NCI-H748 (cell line): Measurements from ENCODE around the gene CDH4.

Source experiments
- DNase-seq: peaks from one replicate; lab custom pipeline; 2025; ENCODE audit not compliant: unreplicated experiment; lab: John Stamatoyannopoulos, UW

CDH4 gene

DNA sequence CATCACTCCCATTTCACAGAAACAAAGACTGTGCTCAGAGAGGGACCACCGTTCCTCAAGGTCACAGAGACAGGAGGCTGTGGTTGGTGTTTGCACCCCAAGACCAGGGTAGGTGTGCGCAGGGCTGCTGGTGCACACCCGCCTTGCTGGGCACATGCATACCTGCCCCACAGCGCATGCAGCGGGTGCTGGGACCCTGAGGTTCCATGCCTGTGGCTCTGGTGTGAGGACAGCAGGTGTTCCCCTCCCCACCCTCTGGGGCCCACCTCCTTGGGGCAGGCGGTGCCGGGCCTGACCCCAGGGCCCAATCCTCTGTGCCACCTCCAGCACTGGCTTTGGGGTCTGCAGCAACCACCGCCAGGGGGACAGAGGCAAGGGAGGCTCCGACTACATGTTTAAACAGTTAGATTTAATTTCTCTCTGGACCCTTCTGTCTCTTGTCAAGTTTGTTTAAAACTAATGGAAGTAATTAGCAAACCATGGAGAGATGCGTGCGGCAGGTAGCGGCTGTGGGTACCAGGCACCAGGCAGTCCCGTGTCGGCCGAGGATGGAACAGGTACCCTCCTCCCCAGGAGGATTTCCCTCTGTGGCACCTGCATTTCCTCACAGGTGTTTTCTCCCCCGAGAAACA, 485.9 kb downstream of the CDH4 start:
- no peak for DNase-seq

GRCh38 chr20:61738601-61739069, 486.6 kb downstream of the CDH4 start:
- no peak for DNase-seq

DNA sequence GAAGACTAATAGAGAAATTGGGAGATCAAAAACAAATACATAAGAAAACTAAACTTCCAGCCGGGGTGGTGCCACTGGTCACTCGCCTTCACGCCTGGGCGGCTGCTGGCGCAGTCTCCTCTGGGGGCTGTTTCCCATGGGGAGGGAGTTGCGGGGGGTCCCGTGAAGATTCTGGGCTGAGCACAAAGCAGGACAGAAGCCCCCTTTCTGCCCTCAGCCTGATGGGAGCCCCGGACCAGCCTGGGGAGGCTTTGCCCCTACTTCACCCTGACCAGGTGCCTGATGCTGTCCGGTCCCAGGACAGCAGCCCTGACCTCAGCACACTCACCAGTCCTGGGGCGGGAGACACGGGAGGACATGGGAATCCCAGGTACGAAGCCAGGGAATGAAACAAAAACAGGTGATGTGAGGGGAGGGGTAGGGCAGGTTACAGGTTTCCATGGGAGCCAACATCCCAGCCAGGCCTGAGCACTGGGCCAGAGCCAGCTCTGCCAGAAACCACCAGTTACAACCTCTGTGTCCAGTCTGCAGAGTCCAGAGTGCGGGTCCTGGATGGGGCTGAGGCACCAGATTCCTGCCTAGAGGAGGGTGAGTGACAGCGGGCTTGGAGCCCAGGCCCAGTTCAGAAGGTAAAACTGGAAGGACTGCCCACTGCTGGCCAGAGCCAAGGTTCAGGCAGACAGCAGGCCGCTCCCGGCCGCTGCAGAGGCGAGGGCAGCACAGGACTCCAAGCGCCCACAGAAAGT, 487.2 kb downstream of the CDH4 start:
- no peak for DNase-seq

- DNase-seq = no peak
Observed at GRCh38 chr20:61739832-61740118, 487.7 kb downstream of the CDH4 start.

DNA sequence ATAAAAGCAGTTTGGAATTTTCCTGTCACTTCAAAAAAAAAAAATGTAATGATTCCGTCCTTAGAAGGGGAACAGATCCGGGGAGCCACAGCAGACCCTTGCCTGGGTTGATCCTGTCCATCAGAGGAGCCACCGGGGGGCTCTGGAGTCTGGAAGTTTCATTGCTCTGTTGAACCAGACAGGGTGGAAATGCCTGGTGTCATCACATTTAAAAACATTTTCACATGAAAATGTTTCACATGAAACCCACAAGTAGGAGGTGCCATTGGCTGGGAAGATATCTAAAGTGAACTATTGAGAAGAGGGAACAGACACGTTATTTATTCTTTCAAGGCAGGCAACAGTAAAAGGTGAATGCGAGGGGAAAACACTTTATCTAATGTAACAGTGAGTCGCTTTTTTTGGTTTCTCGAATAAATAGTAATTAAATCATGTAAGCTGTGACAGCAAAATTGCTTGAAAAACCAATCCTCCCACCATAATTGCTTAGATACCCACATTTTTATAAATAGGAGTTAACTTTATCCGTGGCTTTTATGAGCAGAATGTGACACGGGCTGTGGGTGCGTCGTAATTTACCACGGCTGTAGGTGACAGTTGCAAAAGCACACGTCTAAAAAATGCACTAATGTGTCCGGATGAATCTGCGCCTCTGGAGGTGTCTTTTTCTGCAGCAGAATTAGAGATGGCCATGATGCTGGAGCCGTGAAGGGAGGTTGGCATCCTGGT, 490.2 kb downstream of the CDH4 start:
- DNase-seq = no peak

DNA sequence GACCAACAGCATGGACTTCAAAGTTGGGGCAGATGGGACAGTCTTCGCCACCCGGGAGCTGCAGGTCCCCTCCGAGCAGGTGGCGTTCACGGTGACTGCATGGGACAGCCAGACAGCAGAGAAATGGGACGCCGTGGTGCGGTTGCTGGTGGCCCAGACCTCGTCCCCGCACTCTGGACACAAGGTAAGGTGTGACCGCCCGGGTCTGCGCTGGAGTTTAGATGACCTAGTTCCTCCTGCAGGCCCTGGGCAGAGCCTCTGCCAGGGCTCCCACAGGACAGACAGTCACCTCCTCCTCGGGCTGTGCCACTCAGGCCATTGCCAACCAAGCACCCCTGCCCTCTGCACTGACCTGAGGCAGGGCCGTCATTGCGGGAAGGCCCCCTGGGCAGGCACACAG, 491.5 kb downstream of the CDH4 start:
- no peak for DNase-seq

DNA sequence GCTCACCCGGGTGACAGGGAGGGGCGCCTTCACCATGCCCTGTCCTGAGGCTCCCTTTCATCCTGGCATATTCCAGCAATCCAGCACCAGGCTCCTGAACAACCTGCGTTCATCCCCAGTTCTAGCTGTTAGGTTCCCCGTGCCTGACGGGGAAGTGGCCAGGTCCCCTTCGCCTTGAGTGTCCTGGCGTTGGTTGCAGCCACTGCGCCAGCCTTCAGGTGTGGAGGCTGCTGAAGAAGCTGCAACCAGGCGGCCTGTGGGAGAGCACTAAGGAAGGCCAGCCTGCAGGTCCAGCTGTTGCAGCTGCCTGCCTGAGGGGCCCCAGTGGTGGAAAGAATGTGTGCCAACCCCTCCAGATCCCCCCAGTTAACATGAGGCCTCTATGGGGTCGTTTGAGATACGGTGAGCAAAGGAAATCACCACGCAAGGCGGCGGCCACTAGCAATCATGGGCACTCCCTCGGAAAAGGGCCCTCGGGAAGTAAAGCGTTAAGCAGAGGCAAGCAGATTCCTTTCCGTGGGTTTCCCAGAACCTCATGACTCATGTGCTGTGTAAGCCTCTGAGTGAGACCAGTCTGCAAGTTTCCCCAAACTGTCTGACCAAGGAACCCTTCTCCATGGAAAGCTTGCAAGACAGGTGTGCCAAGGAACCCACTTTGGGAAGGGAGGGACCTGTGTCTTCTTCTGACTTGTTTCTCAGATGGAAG, 492.8 kb downstream of the CDH4 start:
- no peak for DNase-seq

- DNase-seq = no peak
Observed at GRCh38 chr20:61745397-61746146, 493.5 kb downstream of the CDH4 start.

DNA sequence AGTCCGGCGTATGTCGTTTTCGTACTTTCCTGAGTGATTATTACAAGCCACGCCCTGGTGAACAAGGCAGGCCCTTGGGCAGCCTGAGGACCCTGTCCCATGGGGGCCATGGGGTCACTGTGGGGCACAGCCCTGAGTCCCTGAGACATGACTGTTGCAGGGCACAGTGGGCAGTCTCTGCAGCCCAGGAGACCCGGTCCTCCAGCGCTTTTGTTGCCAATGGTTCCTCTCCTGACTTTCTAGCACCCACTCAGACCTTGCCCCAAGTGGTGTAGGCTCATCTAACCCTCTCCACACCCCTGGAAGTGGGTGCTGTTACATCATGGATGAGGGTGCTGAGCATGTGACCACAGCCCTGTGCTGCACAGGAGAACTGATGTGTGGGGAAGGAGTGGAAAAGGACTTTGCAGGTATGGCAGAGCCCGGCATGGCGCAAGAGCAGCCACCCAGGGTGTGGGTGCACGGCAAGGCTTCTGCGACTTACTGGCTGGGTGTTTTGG, 494.1 kb downstream of the CDH4 start:
- no peak for DNase-seq

DNA sequence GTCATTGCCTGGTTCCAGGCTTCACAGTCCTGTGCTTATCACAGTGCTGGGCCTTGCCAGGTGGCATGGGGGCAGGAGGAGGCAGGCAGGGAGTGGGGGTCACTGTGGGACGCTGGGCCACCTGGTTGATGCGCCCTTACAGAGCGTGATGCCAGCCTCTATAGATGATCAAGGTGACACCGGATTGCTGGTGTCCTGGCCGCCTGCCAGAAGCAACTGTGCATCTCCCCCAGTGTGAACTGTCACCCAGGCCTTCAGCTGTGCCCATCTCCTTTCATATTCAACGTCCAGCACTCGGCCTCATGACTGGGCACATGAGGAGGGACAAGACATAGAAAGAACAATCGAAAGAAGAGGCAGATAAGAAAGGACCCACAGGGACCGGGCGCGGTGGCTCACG, 494.7 kb downstream of the CDH4 start:
- DNase-seq = no peak

GRCh38 chr20:61748376-61748775, 496.3 kb downstream of the CDH4 start:
- DNase-seq = no peak

GRCh38 chr20:61749406-61750075, 497.5 kb downstream of the CDH4 start:
- no peak for DNase-seq

- no peak for DNase-seq
Observed at GRCh38 chr20:61750093-61750492, 498.0 kb downstream of the CDH4 start.

GRCh38 chr20:61752576-61752975, 500.5 kb downstream of the CDH4 start:
- no peak for DNase-seq

GRCh38 chr20:61753316-61753942, 501.4 kb downstream of the CDH4 start:
- no peak for DNase-seq

DNA sequence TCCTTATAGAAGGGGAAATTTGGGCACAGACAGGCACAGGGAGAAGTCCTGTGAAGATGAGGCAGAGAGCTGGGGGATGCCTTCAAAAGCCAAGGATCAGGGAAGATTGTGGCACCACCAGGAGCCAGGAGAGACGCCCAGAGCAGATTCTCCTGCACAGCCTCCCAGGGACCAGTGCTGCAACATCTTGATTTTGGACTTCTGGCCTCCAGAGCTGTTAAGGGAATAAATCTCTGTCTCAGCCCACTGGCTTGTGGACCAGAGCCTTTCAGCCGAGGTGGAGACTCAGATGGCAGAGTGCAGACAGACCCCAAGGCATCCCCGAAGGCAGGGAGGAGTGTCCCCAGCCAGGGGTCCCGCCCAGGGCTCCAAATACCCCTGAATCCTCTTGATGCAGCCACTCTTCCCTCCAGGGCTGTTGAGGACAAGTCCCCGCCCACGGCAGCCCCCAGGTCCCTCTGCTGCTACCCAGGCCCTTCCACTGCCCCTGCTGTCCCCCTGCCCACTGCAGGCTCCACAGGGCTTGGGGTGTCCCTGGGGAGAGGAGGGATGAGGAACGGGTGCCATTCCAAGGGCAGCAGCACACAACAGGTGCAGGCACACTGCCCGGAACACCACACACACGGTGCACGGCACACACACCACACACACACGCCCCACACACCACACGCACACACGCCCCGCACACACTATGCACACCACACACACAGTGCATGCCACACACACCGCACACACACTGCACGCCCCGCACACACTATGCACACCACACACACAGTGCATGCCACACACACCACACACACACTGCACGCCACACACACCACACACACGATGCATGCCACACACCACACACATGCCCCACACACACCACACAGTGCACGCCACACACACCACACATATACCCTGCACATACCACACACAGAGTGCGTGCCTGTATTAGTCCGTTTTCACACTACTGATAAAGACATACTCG, 502.2 kb downstream of the CDH4 start:
- DNase-seq = no peak

DNA sequence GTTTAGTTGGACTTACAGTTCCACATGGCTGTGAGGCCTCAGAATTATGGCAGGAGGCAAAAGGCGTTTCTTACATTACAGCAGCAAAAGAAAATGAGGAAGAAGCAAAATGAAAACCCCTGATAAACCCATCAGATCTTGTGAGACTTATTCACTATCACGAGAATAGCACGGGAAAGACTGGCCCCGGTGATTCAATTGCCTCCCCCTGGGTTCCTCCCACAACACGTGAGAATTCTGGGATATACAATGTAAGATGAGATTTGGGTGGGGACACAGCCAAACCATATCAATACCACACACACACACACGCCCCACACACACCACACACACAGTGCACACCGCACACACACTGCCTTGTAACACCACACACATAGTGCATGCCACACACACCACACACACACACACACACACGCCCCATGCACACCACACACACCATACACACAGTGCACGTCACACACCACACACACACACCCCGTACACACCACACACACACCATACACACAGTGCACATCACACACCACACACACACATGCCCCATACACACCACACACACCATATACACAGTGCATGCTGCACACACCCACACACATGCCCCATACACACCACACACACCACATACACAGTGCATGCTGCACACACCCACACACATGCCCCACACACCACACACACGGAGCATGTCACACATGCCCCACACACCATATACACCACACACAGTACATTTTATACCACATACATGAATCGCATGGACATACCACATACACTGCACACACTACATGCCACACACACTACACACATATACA, 503.1 kb downstream of the CDH4 start:
- no peak for DNase-seq
